Activated CD4-positive, alpha-beta T cell treated with anti-CD3 and anti-CD28 coated beads for 1 hour (primary cell): ENCODE measurements around the gene ACTMAP.
"Not testable (repeated sequence)": the region's sequence is repeated elsewhere in the genome, so short reads cannot be mapped to it uniquely, and the experiment has no call there.

Experiments used
- DNase-seq: peaks from one replicate; pipeline ENCODE4 v3.0.0-alpha.2; 2020

ACTMAP gene, protein sequence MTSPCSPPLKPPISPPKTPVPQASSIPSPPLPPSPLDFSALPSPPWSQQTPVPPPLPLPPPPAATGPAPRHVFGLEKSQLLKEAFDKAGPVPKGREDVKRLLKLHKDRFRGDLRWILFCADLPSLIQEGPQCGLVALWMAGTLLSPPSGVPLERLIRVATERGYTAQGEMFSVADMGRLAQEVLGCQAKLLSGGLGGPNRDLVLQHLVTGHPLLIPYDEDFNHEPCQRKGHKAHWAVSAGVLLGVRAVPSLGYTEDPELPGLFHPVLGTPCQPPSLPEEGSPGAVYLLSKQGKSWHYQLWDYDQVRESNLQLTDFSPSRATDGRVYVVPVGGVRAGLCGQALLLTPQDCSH

DNA sequence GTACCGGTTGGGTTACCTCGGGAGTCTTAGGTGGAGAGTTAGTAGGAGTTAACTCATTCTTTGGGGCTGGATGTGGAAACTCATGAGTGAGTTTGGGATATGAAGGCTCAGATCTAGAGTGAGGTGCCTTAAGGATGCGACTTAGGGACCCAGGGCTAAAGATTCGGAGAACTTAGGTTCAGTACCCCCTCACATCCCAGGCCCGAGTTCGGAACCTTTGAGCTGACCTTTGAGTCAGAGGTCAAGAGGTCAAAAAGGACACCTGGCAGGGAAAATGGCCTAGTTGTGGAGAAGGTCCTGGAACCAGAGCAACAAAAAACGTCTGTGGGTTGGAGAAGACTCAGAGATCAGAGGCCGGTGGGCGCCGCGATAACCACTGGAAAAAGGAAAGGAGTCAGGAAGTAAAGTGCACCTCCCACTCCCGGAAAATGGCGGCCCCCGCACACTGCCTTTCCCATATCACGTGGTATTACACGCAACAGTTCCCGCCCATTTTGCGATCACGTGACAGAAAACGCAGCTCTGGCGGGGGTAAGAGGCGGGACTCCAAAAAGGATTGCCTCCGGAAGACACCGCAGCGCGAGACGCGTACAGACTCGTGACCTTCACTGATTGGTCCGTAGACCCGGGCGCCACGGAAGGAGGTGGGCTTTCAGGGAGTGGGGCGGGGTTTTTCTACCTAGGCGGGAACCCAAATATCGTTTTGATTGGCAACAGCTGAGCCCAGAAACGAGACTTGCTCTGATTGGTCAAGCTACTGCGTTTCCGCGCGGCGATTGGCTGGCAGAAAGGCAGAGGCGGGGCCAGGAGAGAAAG lies at the start of gene ACTMAP:
TSS of gene ACTMAP (minus strand) at position 420 of the 816 bp plus-strand sequence. CDS start 674 bp downstream, outside the sequence.
- DNase-seq = peak; percentile 99

DNA sequence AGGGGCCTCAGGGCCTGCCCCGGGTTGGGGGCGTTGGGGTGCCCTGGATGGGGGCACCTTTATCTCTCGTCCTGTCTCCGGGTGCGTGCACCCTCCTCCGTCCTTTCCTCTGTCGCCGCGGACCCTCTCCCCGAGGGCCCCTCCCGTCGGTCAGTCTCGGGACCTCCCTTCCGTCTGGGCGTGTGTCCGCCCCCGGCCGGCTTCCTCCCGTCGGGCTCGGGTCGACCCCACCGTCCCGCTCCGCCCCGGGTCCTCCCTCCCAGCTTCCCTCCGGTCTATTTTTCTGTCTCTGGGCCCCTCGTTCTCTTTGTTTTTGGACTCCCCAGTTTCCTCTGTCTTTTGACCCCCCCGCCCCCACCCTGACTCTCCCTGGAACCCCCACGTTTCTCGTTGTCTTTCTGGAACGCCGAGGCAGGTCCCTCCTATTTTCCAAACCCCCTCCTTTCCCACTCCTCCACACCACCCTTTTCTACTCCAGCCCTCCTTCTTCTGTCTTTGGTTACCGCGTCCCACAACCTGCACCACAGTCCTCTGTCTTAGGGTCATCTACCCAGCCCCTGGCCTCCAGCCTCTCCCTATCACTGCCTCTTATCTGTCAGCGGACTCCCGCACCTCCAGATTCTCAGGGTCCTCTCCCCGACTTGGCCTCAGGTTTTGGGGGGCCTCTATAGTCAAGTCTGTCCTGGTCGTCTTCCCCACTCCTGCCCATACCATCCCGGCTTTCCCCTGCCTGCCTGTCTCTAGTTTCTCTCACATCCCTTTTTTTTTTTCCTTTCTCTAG lies 49.5 kb upstream of the ACTMAP start:
- DNase-seq = no peak

- peak; percentile 100 for DNase-seq
These were observed 48.6 kb upstream of the ACTMAP start, which contains the start of gene EGLN2 for GRCh38 chr19:40798683-40799557. Gene EGLN2 (plus strand): TSS chr19:40799191. CDS start chr19:40800573, 1,382 bp downstream.

DNA sequence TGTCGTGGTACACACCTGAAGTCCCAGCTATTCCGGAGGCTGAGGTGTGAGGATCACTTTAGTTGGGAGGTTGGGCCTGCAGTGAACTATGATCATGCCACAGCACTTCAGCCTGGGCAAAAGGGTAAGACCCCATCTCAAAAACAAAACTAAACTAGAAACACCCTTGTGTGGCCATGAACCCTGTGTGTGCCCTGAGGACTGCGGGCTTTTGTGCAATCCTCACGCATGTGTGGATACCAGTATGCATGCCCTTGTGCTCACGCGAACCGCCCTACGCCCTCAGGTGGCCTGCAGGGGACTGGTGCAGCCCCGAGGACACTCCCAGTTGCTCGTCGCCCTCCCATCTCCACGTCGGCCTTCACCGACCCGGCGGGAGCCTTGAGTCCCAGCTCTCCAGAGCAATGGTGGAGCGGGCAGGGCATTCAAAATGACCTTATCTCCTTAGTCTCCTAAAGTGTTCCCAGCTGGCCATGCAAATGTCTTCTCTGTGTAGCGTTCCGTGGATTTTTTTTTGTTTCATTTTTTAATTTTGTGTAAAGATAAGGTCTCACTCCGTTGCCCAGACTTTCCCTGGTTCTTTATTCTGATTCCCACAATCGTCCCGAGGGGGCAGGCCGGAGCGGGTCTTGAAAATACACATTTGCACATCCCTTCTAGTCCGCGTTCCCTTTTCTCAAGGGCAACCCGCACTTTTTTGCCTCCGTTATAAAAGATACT lies 47.8 kb upstream of the ACTMAP start:
- peak; percentile 52 for DNase-seq

GRCh38 chr19:40797166-40797962 lies 47.1 kb upstream of the ACTMAP start:
- DNase-seq = no peak

DNA sequence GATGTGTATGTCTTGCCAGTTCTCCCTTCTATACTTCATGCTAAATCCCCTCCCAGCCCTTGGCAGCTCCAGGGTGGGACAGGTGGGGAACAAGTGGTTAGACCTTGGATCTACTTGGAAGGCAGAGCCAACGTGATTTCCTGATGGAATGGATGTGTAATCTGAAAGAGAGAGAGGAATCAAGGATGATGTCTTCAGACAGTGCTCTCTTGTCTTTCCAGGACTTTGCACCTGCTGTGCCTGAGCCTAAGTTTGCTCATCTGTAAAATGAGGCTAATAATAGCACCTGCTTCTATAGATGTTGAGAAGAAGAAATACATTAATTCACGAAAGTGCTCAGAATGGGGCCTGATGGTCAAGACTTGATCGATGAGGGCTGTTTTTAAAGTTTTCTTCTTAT lies 41.7 kb upstream of the ACTMAP start:
- no peak for DNase-seq

- DNase-seq = no peak
These were observed 41.1 kb upstream of the ACTMAP start for GRCh38 chr19:40791349-40791748.

DNA sequence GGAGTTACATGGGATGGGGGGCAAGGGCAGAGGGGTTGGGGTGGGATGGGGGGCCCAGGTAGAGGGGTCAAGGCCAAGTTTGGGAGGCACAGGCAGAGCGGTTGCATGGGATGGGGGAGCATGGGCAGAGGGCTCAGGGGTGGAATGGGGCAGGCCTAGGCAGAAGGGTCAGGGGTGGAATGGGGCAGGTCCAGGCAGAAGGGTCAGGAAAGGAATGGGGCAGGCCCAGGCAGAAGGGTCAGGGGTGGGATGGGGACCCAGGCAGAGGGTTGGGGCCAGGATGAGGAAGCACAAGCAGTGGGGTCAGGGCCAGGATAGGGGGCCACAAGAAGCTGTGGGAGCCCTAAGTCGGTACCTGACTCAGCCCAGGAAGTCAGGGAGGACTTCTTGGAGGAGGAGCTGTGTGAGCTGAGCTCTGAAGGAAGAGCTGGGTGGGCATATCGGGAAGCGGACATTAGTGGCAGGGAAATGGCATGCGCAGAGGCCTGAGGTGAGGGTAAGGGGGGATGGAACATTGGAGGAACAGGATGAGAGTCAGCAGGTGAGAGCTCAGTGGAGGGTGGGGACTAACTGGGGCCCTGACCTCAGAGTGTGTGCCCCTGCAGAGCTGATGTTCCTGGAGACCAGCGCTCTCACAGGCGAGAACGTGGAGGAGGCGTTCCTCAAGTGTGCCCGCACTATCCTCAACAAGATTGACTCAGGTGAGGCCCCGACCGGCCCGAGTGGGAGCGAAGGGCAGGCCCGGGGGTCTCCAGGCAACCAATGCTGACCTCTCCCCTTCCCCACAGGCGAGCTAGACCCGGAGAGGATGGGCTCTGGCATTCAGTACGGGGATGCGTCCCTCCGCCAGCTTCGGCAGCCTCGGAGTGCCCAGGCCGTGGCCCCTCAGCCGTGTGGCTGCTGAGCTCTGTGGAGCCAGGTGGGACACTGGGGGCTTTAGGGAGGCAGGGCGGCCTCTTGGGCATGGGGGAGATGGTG lies 36.1 kb upstream of the ACTMAP start:
- DNase-seq = no peak

DNA sequence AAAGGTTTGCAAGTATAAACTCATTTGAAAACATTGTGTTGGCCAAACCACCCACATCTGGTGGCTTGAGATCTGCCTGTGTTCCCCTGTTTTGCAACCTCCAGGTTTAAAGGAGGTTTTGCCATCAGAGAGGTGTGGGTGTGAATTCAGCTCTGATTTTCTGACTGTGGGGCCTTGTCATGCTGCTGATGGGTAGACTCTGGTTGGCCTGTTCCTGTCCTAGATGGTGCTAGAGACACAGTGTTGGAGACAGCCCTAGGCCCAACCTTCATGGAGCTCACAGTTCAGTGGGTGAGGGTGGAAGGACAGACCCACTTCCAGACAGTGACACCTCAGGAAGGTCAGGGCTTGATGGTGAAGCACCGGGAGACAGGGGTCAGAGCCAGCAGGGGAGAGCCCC lies 35.2 kb upstream of the ACTMAP start:
- no peak for DNase-seq

DNA sequence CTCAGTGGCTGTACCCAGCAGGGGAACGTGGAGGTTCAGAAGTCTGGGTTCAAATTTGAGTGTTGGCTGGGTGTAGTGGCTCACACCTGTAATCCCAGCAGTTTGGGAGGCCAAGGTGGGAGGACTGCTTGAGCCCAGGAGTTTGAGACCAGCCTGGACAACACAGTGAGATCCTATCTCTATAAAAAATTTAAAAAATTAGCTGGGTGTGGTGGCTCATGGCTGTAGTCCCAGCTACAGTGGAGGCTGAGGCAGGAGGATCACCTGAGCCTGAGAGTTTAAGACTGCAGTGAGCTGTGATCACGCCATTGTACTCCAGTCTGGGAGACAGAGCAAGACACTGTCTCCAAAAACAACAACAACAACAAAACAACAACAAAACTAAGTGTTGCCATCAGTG lies 33.9 kb upstream of the ACTMAP start:
- not testable (repeated sequence) for DNase-seq

GRCh38 chr19:40783711-40784110 lies 33.4 kb upstream of the ACTMAP start:
- DNase-seq = no peak

- no peak for DNase-seq
These were observed 30.9 kb upstream of the ACTMAP start for GRCh38 chr19:40781140-40781539.

- DNase-seq = no peak
These were observed 30.3 kb upstream of the ACTMAP start for GRCh38 chr19:40780582-40780981.

- no peak for DNase-seq
These were observed 28.5 kb upstream of the ACTMAP start for GRCh38 chr19:40778706-40779284.

- DNase-seq = peak; percentile 100
These were observed 27.8 kb upstream of the ACTMAP start, which contains the start of gene RAB4B for GRCh38 chr19:40777937-40778705. Gene RAB4B (plus strand): TSS chr19:40778247. CDS start chr19:40778376, 129 bp downstream.

DNA sequence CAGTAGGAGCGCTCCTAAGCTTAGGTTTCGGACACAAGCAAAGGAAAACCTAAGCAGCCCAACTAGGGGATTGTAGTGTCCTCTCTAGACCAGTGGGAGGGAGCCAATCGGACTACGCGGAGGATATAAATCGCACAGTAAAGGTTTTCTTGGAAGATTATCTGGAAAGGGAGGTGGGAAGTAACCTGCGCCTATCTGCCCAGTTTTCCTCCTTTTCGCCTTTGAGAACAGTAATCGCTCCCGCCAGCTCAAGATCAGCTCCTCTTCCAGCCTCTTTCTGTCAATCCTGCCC lies 27.3 kb upstream of the ACTMAP start:
- no peak for DNase-seq

DNA sequence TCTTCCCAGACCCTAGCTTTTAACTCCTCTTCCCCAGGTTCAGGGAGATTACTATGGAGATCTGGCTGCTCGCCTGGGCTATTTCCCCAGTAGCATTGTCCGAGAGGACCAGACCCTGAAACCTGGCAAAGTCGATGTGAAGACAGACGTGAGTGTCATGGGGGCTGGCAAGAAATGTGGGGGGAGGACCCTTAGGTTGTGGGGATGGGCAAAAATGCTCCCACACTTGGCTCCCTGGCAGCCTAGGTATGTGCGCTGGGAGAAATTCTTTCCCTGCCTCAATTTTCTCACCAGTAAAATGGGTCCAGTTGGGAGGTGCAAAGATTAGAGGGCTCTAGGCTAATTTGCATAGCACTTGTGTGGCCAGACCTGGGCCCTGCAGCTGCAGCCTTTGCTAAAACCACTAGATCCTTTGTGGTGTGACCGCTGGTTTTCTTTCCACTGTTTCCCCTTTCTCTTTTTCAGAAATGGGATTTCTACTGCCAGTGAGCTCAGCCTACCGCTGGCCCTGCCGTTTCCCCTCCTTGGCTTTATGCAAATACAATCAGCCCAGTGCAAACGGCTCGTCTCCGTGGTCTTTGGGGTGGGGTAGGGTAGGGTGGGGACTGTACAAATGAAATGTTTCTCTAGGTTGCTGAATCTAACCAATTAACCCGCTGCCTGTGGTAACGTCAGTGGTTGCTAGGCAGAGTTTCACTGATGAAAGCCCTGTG lies 26.8 kb upstream of the ACTMAP start:
- DNase-seq = peak; percentile 80

DNA sequence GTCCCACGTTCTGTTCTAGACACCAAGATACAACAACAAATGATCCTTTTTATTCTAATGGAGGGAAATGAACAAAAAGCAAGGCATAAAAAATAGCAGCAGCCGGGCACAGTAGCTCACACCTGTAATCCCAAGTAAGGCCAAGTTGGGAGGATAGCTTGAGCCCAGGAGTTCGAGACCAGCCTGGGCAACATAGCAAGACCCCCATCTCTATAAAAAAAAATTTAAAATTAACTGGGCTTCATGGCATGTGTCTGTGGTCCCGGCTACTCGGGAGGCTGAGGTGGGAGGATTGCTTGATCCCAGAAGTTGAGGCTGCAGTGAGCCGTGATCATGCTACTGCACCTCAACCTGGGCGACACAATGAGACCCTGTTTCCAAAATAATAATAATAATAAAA lies 26.1 kb upstream of the ACTMAP start:
- no peak for DNase-seq
